H1 (cell line): ENCODE measurements around the gene STAT3. TPM values are rescaled to one million over a fixed set of nuclear protein-coding genes. Genes with fewer than 3 reads are reported as not detected.

Source experiments
- CTCF ChIA-PET: fragments of 300-600 bp; sonication (Branson Sonifier 250); formaldehyde crosslinking; loops from one replicate; lab custom pipeline; 2021; ENCODE audit not compliant: partially characterized antibody; lab: Charles Lee
- POLR2A ChIA-PET: fragments of 300-600 bp; sonication (Branson Sonifier 250); formaldehyde crosslinking; loops from one replicate; lab custom pipeline; 2021; ENCODE audit warnings: inconsistent platforms; ENCODE audit not compliant: partially characterized antibody; lab: Charles Lee
- DNase-seq, 2 experiments: peaks; one replicate each; pipeline versions ENCODE4 v3.0.0 to v3.0.0-alpha.2; 2010 to 2022; ENCODE audit warnings: low spot score in 2 of 2, low read depth in 1 of 2, mixed read lengths in 1 of 2
- FAIRE-seq: peaks from 2 replicates; lab custom pipeline; 2011; peaks lifted over from hg19 to GRCh38; lab: Jason Lieb, UNC
- H2AFZ ChIP-seq: 2 replicates; pipeline ENCODE4 v1.8.1; 2012; ENCODE audit warnings: low read length, inconsistent platforms
- H2AK5ac ChIP-seq: 2 replicates; pipeline ENCODE4 v1.6.1; 2013; ENCODE audit warnings: low read depth, low read length
- H2BK120ac ChIP-seq: replicated peaks from 2 replicates; pipeline ENCODE3; 2013; ENCODE audit warnings: low read depth, low read length, inconsistent platforms
- H2BK12ac ChIP-seq: 2 replicates; pipeline ENCODE4 v1.6.1; 2013; ENCODE audit warnings: low read depth, low read length
- H2BK15ac ChIP-seq: 2 replicates; pipeline ENCODE4 v1.6.1; 2013; ENCODE audit warnings: low read length
- H2BK20ac ChIP-seq: 2 replicates; pipeline ENCODE4 v1.6.1; 2013; ENCODE audit warnings: low read length
- H2BK5ac ChIP-seq: 2 replicates; pipeline ENCODE4 v1.6.1; 2013; ENCODE audit warnings: low read depth, low read length
- H3K14ac ChIP-seq: 2 replicates; pipeline ENCODE4 v1.6.1; 2013; ENCODE audit warnings: inconsistent platforms; ENCODE audit not compliant: insufficient read length
- H3K18ac ChIP-seq: 2 replicates; pipeline ENCODE4 v1.6.1; 2013; ENCODE audit warnings: low read length; ENCODE audit errors: extremely low read depth
- H3K23ac ChIP-seq: 2 replicates; pipeline ENCODE4 v1.6.1; 2013; ENCODE audit warnings: inconsistent platforms; ENCODE audit not compliant: insufficient read length
- H3K23me2 ChIP-seq: 2 replicates; pipeline ENCODE4 v1.6.1; 2013; ENCODE audit warnings: low read depth, low read length
- H3K27ac ChIP-seq: 2 replicates; pipeline ENCODE4 v1.6.1; 2011; ENCODE audit warnings: low read depth, low read length, inconsistent platforms
- H3K27me3 ChIP-seq, 4 experiments: replicated peaks in 1 of 4; 1 replicate in 1 of 4; 2 replicates in 3 of 4; pipeline versions ENCODE4 v1.6.1 to v1.8.1; 2011 to 2013; ENCODE audit warnings: low read length in 3 of 4, mild to moderate bottlenecking in 3 of 4, inconsistent platforms in 2 of 4, mixed read lengths in 2 of 4, moderate library complexity in 1 of 4; ENCODE audit not compliant: control insufficient read depth in 3 of 4, insufficient read depth in 3 of 4; ENCODE audit errors: extremely low read depth in 1 of 4
- H3K36me3 ChIP-seq, 4 experiments: 2 replicates each; pipeline versions ENCODE4 v1.6.1 to v1.8.1; 2011 to 2013; ENCODE audit warnings: mild to moderate bottlenecking in 4 of 4, low read length in 3 of 4, moderate library complexity in 2 of 4, control low read depth in 1 of 4, inconsistent platforms in 1 of 4; ENCODE audit not compliant: insufficient read depth in 4 of 4, control insufficient read depth in 2 of 4
- H3K4ac ChIP-seq: replicated peaks from 2 replicates; pipeline ENCODE3; 2013; ENCODE audit warnings: low read length, low read depth, mixed read lengths, inconsistent platforms; ENCODE audit not compliant: insufficient read length
- H3K4me1 ChIP-seq, 4 experiments: replicated peaks in 1 of 4; 1 replicate in 1 of 4; 2 replicates in 3 of 4; pipeline versions ENCODE4 v1.6.1 to v1.8.1; 2011 to 2013; ENCODE audit warnings: low read length in 3 of 4, inconsistent platforms in 2 of 4, mixed read lengths in 1 of 4; ENCODE audit not compliant: insufficient read depth in 4 of 4, control insufficient read depth in 3 of 4
- H3K4me2 ChIP-seq, 2 experiments: 2 replicates each; pipeline versions ENCODE4 v1.6.1 to v1.8.1; 2011 to 2013; ENCODE audit warnings: low read depth in 2 of 2, low read length in 2 of 2, control low read depth in 1 of 2, inconsistent platforms in 1 of 2, mild to moderate bottlenecking in 1 of 2; ENCODE audit not compliant: insufficient read depth in 1 of 2
- H3K4me3 ChIP-seq, 4 experiments: fragments of 200-600, 300-600 bp in 1 of 4; sonication (generic), shearing (Covaris generic), sonication (Bioruptor Twin) in 1 of 4; 2 replicates each; pipeline versions ENCODE4 v1.5.1 to v1.8.1; 2011 to 2016; ENCODE audit warnings: low read length in 4 of 4, low read depth in 3 of 4, control low read depth in 2 of 4, inconsistent platforms in 2 of 4, mild to moderate bottlenecking in 2 of 4, mixed read lengths in 1 of 4, moderate library complexity in 1 of 4; ENCODE audit not compliant: insufficient read depth in 2 of 4; ENCODE audit errors: extremely low read depth in 1 of 4
- H3K56ac ChIP-seq: replicated peaks from 2 replicates; pipeline ENCODE3; 2013; ENCODE audit warnings: low read depth, mild to moderate bottlenecking, mixed read lengths, low read length, inconsistent platforms; ENCODE audit not compliant: insufficient read length
- H3K79me1 ChIP-seq: 2 replicates; pipeline ENCODE4 v1.6.1; 2013; ENCODE audit warnings: low read depth, low read length, control low read depth
- H3K79me2 ChIP-seq, 2 experiments: 2 replicates each; pipeline versions ENCODE4 v1.6.1 to v1.8.1; 2012 to 2013; ENCODE audit warnings: low read length in 2 of 2, mild to moderate bottlenecking in 2 of 2, inconsistent platforms in 1 of 2; ENCODE audit not compliant: insufficient read depth in 2 of 2, control insufficient read depth in 1 of 2
- H3K9ac ChIP-seq, 4 experiments: replicated peaks in 1 of 4; 1 replicate in 1 of 4; 2 replicates in 3 of 4; pipeline versions ENCODE4 v1.6.1 to v1.8.1; 2011 to 2013; ENCODE audit warnings: low read depth in 3 of 4, low read length in 3 of 4, control low read depth in 2 of 4, mild to moderate bottlenecking in 2 of 4, moderate library complexity in 2 of 4, inconsistent platforms in 1 of 4; ENCODE audit errors: extremely low read depth in 1 of 4
- H3K9me3 ChIP-seq, 2 experiments: 2 replicates each; pipeline versions ENCODE4 v1.6.1 to v1.8.1; 2012 to 2013; ENCODE audit warnings: mild to moderate bottlenecking in 2 of 2, moderate library complexity in 2 of 2, control low read depth in 1 of 2, inconsistent platforms in 1 of 2, low read depth in 1 of 2, low read length in 1 of 2, mixed read lengths in 1 of 2; ENCODE audit not compliant: insufficient read depth in 2 of 2
- H4K20me1 ChIP-seq, 2 experiments: replicated peaks in 1 of 2; 2 replicates each; pipeline versions ENCODE3 to v1.8.1; 2011 to 2013; ENCODE audit warnings: inconsistent platforms in 2 of 2, low read length in 2 of 2, mild to moderate bottlenecking in 1 of 2; ENCODE audit not compliant: insufficient read depth in 2 of 2, control insufficient read depth in 1 of 2
- H4K5ac ChIP-seq: 2 replicates; pipeline ENCODE4 v1.6.1; 2013; ENCODE audit warnings: low read length, low read depth, mixed read lengths, inconsistent platforms; ENCODE audit not compliant: insufficient read length
- H4K8ac ChIP-seq: 2 replicates; pipeline ENCODE4 v1.8.0; 2013; ENCODE audit warnings: mild to moderate bottlenecking, moderate library complexity, low read length, inconsistent platforms; ENCODE audit not compliant: insufficient read depth; ENCODE audit errors: extremely low read depth
- H4K91ac ChIP-seq: replicated peaks from 2 replicates; pipeline ENCODE3; 2013; ENCODE audit warnings: low read length, mixed read lengths, inconsistent platforms; ENCODE audit not compliant: insufficient read length
- ASH2L ChIP-seq: fragments of 200-600, 300-600 bp; sonication (generic); IDR thresholded peaks from one replicate; pipeline ENCODE4 v1.7.1; 2017; ENCODE audit warnings: low read length
- BCL11A ChIP-seq, 2 experiments: IDR thresholded peaks; one replicate each; pipeline ENCODE4 v1.6.1; 2011; ENCODE audit warnings: low read depth in 2 of 2, low read length in 2 of 2, mild to moderate bottlenecking in 2 of 2
- CBX5 ChIP-seq: fragments of 300-800, 300-1000 bp; sonication (generic); IDR thresholded peaks from 2 replicates; pipeline ENCODE4 v1.7.1; 2016; ENCODE audit warnings: antibody characterized with exemption, low read length, low read depth
- CTBP2 ChIP-seq: IDR thresholded peaks from 2 replicates; pipeline ENCODE4 v1.7.0; 2011; ENCODE audit warnings: borderline replicate concordance, mild to moderate bottlenecking, moderate library complexity, mixed read lengths, low read length; ENCODE audit not compliant: insufficient read depth, insufficient read length
- MAFK ChIP-seq: IDR thresholded peaks from 2 replicates; pipeline ENCODE4 v1.6.1; 2012; ENCODE audit warnings: low read depth, mild to moderate bottlenecking, improper control_type of control experiment, low read length
- MAX ChIP-seq: IDR thresholded peaks from 2 replicates; pipeline ENCODE4 v1.6.1; 2012; ENCODE audit warnings: inconsistent platforms
- NRF1 ChIP-seq: IDR thresholded peaks from 2 replicates; pipeline ENCODE4 v1.6.1; 2011; ENCODE audit warnings: mild to moderate bottlenecking, low read depth, low read length, improper control_type of control experiment
- POU5F1 ChIP-seq: IDR thresholded peaks from 2 replicates; pipeline ENCODE4 v1.6.1; 2011; ENCODE audit warnings: low read depth, mild to moderate bottlenecking, low read length, moderate library complexity
- SAP30 ChIP-seq: fragments of 300-600 bp; sonication (generic); IDR thresholded peaks from 2 replicates; pipeline ENCODE4 v1.7.1; 2012; ENCODE audit warnings: low read length, moderate library complexity, mild to moderate bottlenecking, inconsistent platforms; ENCODE audit not compliant: insufficient read depth, insufficient replicate concordance
- WGBS, 2 experiments: shearing (Covaris generic) in 1 of 2; methylation state at CpG; one replicate each; pipeline versions ENCODE4 v1.1.6 to v1.1.7; 2013 to 2015; ENCODE audit warnings: low lambda C conversion rate in 2 of 2, mixed read lengths in 2 of 2, inconsistent platforms in 1 of 2, low coverage in 1 of 2, missing lambda C conversion rate in 1 of 2; ENCODE audit not compliant: insufficient replicate concordance in 2 of 2, insufficient coverage in 1 of 2, insufficient read length in 1 of 2; ENCODE audit errors: extremely low coverage in 1 of 2, missing lambda C conversion rate in 1 of 2; 5-methylcytosine and 5-hydroxymethylcytosine counted together
- polyA plus RNA-seq, 7 experiments: library from polyadenylated mRNA; depleted of rRNA in 3 of 7; stranded (reverse) in 5 of 7; unstranded in 2 of 7; fragments of >200 nt in 5 of 7; fragments of 200-250 nt in 2 of 7; gene quantifications; 1 replicate in 5 of 7; 2 replicates in 1 of 7; 4 replicates in 1 of 7; pipeline versions ENCODE4 v1.2.1 to v1.2.3, GENCODE V29; 2011 to 2013; ENCODE audit warnings: missing spikeins in 2 of 7, mixed read lengths in 2 of 7
- total RNA-seq: library from RNA; stranded (reverse); fragmentation: NEBNext Ultra II Directional; extraction: Animal tissue kit (Norgen Biotek cat#: 25700); gene quantifications from 2 replicates; pipeline ENCODE4 v1.2.1, GENCODE V29; 2021

Gene STAT3
- total and polyA plus RNA-seq, 2 of the 8 experiments (the other 6 are each of a cell fraction or from before 2014, with no cell fraction given): 38.4 to 94.1 TPM

DNA sequence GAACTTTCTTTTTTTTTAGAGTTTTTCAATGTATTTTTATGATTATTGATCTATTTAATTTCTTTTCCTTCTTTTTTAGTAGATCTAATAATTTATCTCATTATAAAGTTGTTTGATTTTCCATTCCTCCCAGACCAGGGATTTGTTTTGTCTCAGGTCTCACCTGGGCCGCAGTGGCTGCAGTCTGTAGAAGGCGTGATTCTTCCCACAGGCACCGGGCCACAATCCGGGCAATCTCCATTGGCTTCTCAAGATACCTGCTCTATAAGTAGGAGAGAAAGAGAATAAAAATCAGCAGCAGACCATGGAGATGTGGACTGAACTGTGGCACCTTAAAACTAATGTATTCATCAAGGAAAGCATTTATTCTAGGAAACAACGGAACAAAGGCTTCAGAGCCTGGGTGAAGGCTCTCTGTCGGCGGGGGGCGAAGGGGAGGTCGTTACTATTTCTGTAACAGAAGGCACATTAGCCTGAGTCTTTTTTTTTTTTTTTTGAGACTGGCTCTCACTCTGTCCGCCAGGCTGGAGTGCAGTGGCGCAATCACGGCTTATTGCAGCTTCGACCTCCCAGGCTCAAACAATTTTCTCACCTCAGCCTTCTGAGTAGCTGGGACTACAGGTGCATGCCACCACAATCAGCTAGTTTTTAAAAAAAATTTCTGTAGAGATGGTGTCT is 42.7 kb downstream of the STAT3 start:
- H3K23me2 ChIP-seq: no peaks in the 10 kb centered on the region
- DNase-seq (no peak), FAIRE-seq (no peak)
- H2BK12ac ChIP-seq: no peak overlapping the region
- no peak overlapping the region for H4K91ac ChIP-seq
- no peaks in the 10 kb centered on the region for H3K9me3 ChIP-seq
- H3K27me3 ChIP-seq: no peaks in the 10 kb centered on the region
- peaks cover 6 to 48% (median 23%) of the 10 kb centered on the region in 4 experiments; a peak in 7 of 8 replicates for H3K36me3 ChIP-seq
- H2AFZ ChIP-seq: no peak overlapping the region
- no peak overlapping the region for H3K56ac ChIP-seq
- no peak overlapping the region for H2BK15ac ChIP-seq
- peaks cover 0 to 8% (median 3%) of the 10 kb centered on the region in 4 experiments; a peak in 4 of 7 replicates for H3K4me1 ChIP-seq
- H2BK120ac ChIP-seq: no peak overlapping the region
- H3K18ac ChIP-seq: no peak overlapping the region
- H3K9ac ChIP-seq: no peak overlapping the region
- peaks cover 2 to 9% of the 10 kb centered on the region in 2 experiments for H4K20me1 ChIP-seq
- no peak overlapping the region for H3K4me2 ChIP-seq
- no peak overlapping the region for H3K14ac ChIP-seq
- H4K5ac ChIP-seq: no peak overlapping the region
- peaks cover 0 to 25% of the 10 kb centered on the region in 2 experiments; a peak in 2 of 4 replicates for H3K79me2 ChIP-seq
- H2BK5ac ChIP-seq: no peak overlapping the region
- TF ChIP-seq ASH2L (no peak), POU5F1 (no peak), CTBP2 (no peak), CBX5 (no peak), BCL11A (IDR thresholded peaks at IDR 0.05; ENCODE audit: low read depth in 2 of 2, low read length in 2 of 2) (no peak), MAX (no peak), NRF1 (no peak), MAFK (no peak), SAP30 (no peak)
- no peak overlapping the region for H2AK5ac ChIP-seq
- no peak overlapping the region for H3K4me3 ChIP-seq
- 84% methylated on average over 13 of the region's 13 CpGs; no CpG with 5 or more reads in 1 of the 2 experiments for WGBS, 2 experiments
- ChIA-PET POLR2A (no interaction called here), CTCF (interaction anchor here (1.0 to 1.8 kb wide), 3 partner anchors 14 to 61 kb away, joined by 4 to 6 read pairs (median 4); no protein-coding TSS in a partner anchor)
- no peak overlapping the region for H2BK20ac ChIP-seq
- H3K27ac ChIP-seq: no peak overlapping the region
- no peak overlapping the region for H3K4ac ChIP-seq
- H4K8ac ChIP-seq: no peak overlapping the region
- no peak overlapping the region for H3K23ac ChIP-seq
- peaks cover 10% of the 10 kb centered on the region for H3K79me1 ChIP-seq
